ENCODE measurements around the gene ACO1.
"Not testable (repeated sequence)": the region's sequence is repeated elsewhere in the genome, so short reads cannot be mapped to it uniquely, and the experiment has no call there.

Gene ACO1

GRCh38 chr9:32384364-32385151 lies at the start of gene ACO1:
TSS of gene ACO1 (plus strand) at chr9:32384643. CDS start at chr9:32405507, 20,864 bp downstream.
- peak; percentile 75 for DNase-seq

GRCh38 chr9:32334916-32335895 lies 49.2 kb upstream of the ACO1 start:
- no peak for DNase-seq

GRCh38 chr9:32339424-32339823 lies 45.0 kb upstream of the ACO1 start:
- no peak for DNase-seq

GRCh38 chr9:32340361-32340760 lies 44.1 kb upstream of the ACO1 start:
- no peak for DNase-seq

GRCh38 chr9:32344551-32345182 lies 39.8 kb upstream of the ACO1 start:
- no peak for DNase-seq

- no peak for DNase-seq
Observed at GRCh38 chr9:32345243-32345642, 39.2 kb upstream of the ACO1 start.

GRCh38 chr9:32347571-32347970 lies 36.9 kb upstream of the ACO1 start:
- DNase-seq, result no peak

- DNase-seq, result no peak
Observed at GRCh38 chr9:32348106-32348695, 36.2 kb upstream of the ACO1 start.

- DNase-seq, result no peak
Observed at GRCh38 chr9:32349013-32349412, 35.4 kb upstream of the ACO1 start.

- DNase-seq, result no peak
Observed at GRCh38 chr9:32350682-32351081, 33.8 kb upstream of the ACO1 start.

- no peak for DNase-seq
Observed at GRCh38 chr9:32351845-32352244, 32.6 kb upstream of the ACO1 start.

GRCh38 chr9:32353476-32353875 lies 31.0 kb upstream of the ACO1 start:
- not testable (repeated sequence) for DNase-seq

- no peak for DNase-seq
Observed at GRCh38 chr9:32359452-32359851, 25.0 kb upstream of the ACO1 start.

- DNase-seq, result no peak
Observed at GRCh38 chr9:32360983-32361673, 23.3 kb upstream of the ACO1 start.

- DNase-seq, result no peak
Observed at GRCh38 chr9:32371279-32371678, 13.2 kb upstream of the ACO1 start.

GRCh38 chr9:32371679-32372078 lies 12.8 kb upstream of the ACO1 start:
- no peak for DNase-seq

GRCh38 chr9:32376285-32376684 lies 8.2 kb upstream of the ACO1 start:
- DNase-seq, result no peak

GRCh38 chr9:32378496-32378895 lies 5.9 kb upstream of the ACO1 start:
- DNase-seq, result peak; percentile 57

- DNase-seq, result peak; percentile 44
Observed at GRCh38 chr9:32378993-32379729, 5.3 kb upstream of the ACO1 start.

- DNase-seq, result no peak
Observed at GRCh38 chr9:32380944-32381343, 3.5 kb upstream of the ACO1 start.

GRCh38 chr9:32382565-32383320 lies 1.7 kb upstream of the ACO1 start:
- DNase-seq, result no peak

Data from DMS79 treated with DMSO at 0.1 percent for 48 hours (cell line).